ENCODE data around the gene CALM3.
"Not testable (repeated sequence)": the region's sequence is repeated elsewhere in the genome, so short reads cannot be mapped to it uniquely, and the experiment has no call there.

The CALM3 gene

DNA sequence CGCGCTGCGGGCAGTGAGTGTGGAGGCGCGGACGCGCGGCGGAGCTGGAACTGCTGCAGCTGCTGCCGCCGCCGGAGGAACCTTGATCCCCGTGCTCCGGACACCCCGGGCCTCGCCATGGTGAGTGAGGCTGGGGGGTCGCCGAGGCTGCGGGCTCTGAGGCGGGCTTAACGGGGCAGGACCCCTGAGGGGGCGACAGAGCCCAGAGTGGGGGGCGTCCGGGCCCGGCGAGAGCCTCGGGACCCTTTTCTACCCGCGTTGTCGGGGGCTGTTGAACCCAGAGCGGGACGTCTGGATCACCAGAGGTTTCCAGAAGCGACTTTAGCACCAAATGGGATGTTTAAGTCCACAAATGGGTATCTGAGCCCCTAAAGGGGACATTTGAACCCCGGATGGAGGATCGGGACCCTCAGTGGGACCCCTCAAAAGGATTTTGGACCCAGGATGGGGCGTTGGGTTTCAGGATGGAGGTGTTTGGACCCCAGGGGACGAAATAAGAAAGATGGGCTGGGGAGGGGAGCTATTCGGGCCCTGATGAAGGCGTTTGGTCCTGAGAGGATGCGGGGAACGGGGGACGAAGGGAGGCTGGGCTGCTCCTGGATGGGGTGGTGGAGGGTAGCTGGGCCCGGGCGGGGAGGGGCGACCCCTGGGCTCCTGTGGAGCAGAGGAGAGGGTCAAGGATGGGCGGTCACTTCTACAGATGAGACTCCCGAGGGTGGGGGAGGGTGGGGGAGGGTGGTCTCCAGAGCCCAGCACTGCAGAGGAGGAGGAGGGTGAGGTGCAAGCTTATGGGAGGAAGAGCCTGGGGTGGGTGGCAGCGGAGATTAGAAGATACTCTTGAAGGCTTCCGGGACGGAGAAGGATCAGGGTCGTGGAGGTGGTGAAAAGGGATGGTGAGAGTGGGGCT lies at the start of gene CALM3:
Gene CALM3 (plus strand): TSS at position 13 of the 907 bp plus-strand sequence. CDS start 105 bp downstream, at position 118.
- DNase-seq: no peak
- in situ Hi-C loops (cut with HindIII; ENCODE audit: low pct_ligation_motif_present, low sequenced_read_pairs): no loop called here
- TF ChIP-seq CTCF (IDR thresholded peaks at IDR 0.05; ENCODE audit: low read depth, low read length, missing control alignments): no peak

GRCh38 chr19:46552891-46553290 lies 48.2 kb upstream of the CALM3 start:
- Histone ChIP-seq H3K27ac (no peak overlapping the region), H3K36me3 (replicated peaks) (no peaks in the 10 kb centered on the region), H3K4me3 (ENCODE audit: low read depth, low read length) (no peak overlapping the region), H3K27me3 (replicated peaks) (peaks cover 2% of the 10 kb centered on the region)
- DNase-seq: no peak
- in situ Hi-C loops (cut with HindIII; ENCODE audit: low pct_ligation_motif_present, low sequenced_read_pairs): no loop called here
- TF ChIP-seq CTCF (IDR thresholded peaks at IDR 0.05; ENCODE audit: low read depth, low read length, missing control alignments): no peak

More for the DNA sequence above, at the start of gene CALM3:
- no peaks in the 10 kb centered on the region for H3K27me3 ChIP-seq (replicated peaks)
- H3K4me3 ChIP-seq (ENCODE audit: low read depth, low read length): peak within 1 kb of the TSS; percentile 92
- peaks cover 11% of the 10 kb centered on the region for H3K36me3 ChIP-seq (replicated peaks)
- H3K27ac ChIP-seq: peak within 1 kb of the TSS; percentile 100

DNA sequence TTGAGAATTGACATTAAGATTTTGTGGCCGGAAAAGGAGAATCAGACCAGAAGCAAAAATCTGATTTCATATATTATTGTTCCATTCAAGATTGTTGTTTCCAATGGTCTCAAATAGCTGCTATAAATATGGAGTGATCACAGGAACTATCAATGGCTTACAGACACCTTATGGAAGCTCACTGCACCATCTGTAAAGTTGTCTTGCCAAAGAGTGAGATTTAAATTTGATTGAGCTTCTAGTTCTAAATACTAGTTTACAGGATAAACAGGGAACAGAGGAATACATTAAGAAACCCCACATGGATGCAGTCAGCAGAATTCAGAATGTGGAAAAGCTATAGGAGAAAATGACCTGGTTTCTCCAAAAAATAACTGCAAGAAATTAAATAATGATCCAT lies 47.0 kb upstream of the CALM3 start:
- Histone ChIP-seq H3K27ac (no peak overlapping the region), H3K27me3 (replicated peaks) (peaks cover 2% of the 10 kb centered on the region), H3K4me3 (ENCODE audit: low read depth, low read length) (no peak overlapping the region), H3K36me3 (replicated peaks) (no peaks in the 10 kb centered on the region)
- no peak for DNase-seq
- in situ Hi-C loops (cut with HindIII; ENCODE audit: low pct_ligation_motif_present, low sequenced_read_pairs): no loop called here
- TF ChIP-seq CTCF (IDR thresholded peaks at IDR 0.05; ENCODE audit: low read depth, low read length, missing control alignments): no peak

DNA sequence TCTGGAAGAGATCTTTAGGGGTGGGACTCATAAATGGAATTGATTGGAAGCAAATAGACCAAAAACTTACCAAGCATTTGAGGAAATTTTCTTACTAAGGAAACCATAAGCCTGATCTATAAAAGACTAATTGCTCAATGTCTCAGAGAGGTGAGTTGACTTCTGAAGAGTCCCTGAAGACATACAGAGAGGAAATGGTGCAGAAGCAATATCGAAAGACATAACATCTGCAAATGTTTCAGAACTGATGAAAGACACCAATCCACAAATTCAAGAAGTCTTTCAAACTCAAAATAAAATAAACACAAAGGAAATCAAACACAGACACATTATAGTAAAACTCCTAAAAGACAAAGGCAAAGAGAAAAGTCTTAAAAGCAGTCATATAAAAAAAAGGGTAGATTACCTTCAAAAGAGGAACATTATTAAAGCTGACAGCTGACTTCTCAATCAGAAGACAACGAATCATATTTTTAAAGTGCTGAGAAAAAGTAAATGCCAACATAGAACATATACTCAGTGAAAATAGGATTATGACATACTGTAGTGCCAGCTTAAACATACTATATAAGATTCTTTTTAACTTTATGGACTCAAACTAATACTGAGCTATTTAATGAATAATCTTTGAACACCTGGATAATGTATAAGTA lies 45.4 kb upstream of the CALM3 start:
- Histone ChIP-seq H3K27ac (no peak overlapping the region), H3K4me3 (ENCODE audit: low read depth, low read length) (no peak overlapping the region), H3K36me3 (replicated peaks) (no peaks in the 10 kb centered on the region), H3K27me3 (replicated peaks) (peaks cover 2% of the 10 kb centered on the region)
- TF ChIP-seq CTCF (IDR thresholded peaks at IDR 0.05; ENCODE audit: low read depth, low read length, missing control alignments): no peak
- in situ Hi-C loops (cut with HindIII; ENCODE audit: low pct_ligation_motif_present, low sequenced_read_pairs): no loop called here
- DNase-seq: no peak

- in situ Hi-C loops (cut with HindIII; ENCODE audit: low pct_ligation_motif_present, low sequenced_read_pairs): not testable (repeated sequence)
These were observed 44.7 kb upstream of the CALM3 start for GRCh38 chr19:46556471-46556870.

GRCh38 chr19:46559203-46559602 lies 41.9 kb upstream of the CALM3 start:
- TF ChIP-seq CTCF (IDR thresholded peaks at IDR 0.05; ENCODE audit: low read depth, low read length, missing control alignments): no peak
- H3K36me3 ChIP-seq (replicated peaks): no peaks in the 10 kb centered on the region
- H3K27ac ChIP-seq: no peak overlapping the region
- no peak for DNase-seq
- H3K4me3 ChIP-seq (ENCODE audit: low read depth, low read length): no peak overlapping the region
- in situ Hi-C loops (cut with HindIII; ENCODE audit: low pct_ligation_motif_present, low sequenced_read_pairs): no loop called here
- H3K27me3 ChIP-seq (replicated peaks): peaks cover 2% of the 10 kb centered on the region

More at GRCh38 chr19:46556471-46556870, 44.7 kb upstream of the CALM3 start:
- H3K27ac ChIP-seq; H3K4me3 ChIP-seq (ENCODE audit: low read depth, low read length); H3K36me3 ChIP-seq (replicated peaks); DNase-seq; H3K27me3 ChIP-seq (replicated peaks): not testable (repeated sequence)

GRCh38 chr19:46559675-46560074 lies 41.5 kb upstream of the CALM3 start:
- H3K4me3 ChIP-seq (ENCODE audit: low read depth, low read length); H3K36me3 ChIP-seq (replicated peaks); H3K27me3 ChIP-seq (replicated peaks); in situ Hi-C loops (cut with HindIII; ENCODE audit: low pct_ligation_motif_present, low sequenced_read_pairs); DNase-seq; H3K27ac ChIP-seq: not testable (repeated sequence)

Data from brain microvascular endothelial cell (primary cell).